IPS DF 6.9 (cell line): Measurements from ENCODE around the gene RBM43.

Experiments used
- DNase-seq: peaks from one replicate; pipeline ENCODE4 v3.0.0-alpha.2; 2013; ENCODE audit warnings: low read depth, low spot score
- H3K27ac ChIP-seq: one replicate; pipeline ENCODE4 v1.5.1; 2013; ENCODE audit warnings: low read length, control low read depth
- H3K27me3 ChIP-seq: 2 replicates; pipeline ENCODE4 v1.6.1; 2013; ENCODE audit warnings: mild to moderate bottlenecking, low read length; ENCODE audit not compliant: control insufficient read depth, insufficient read depth
- H3K36me3 ChIP-seq: 2 replicates; pipeline ENCODE4 v1.6.1; 2013; ENCODE audit warnings: low read length; ENCODE audit not compliant: control insufficient read depth, insufficient read depth
- H3K4me1 ChIP-seq: 2 replicates; pipeline ENCODE4 v1.6.1; 2013; ENCODE audit warnings: low read length; ENCODE audit not compliant: control insufficient read depth, insufficient read depth
- H3K4me3 ChIP-seq: 2 replicates; pipeline ENCODE4 v1.5.1; 2013; ENCODE audit warnings: mild to moderate bottlenecking, low read length
- H3K9me3 ChIP-seq: 2 replicates; pipeline ENCODE4 v1.6.1; 2013; ENCODE audit warnings: low read length, inconsistent platforms; ENCODE audit not compliant: control insufficient read depth, insufficient read depth
- WGBS: extraction: QIAGEN DNeasy Blood & Tissue Kit; methylation state at CpG from one replicate; pipeline ENCODE4 v1.1.7; 2013; ENCODE audit warnings: mixed read lengths, missing lambda C conversion rate; ENCODE audit not compliant: insufficient read length, insufficient coverage; 5-methylcytosine and 5-hydroxymethylcytosine counted together

The RBM43 gene

DNA sequence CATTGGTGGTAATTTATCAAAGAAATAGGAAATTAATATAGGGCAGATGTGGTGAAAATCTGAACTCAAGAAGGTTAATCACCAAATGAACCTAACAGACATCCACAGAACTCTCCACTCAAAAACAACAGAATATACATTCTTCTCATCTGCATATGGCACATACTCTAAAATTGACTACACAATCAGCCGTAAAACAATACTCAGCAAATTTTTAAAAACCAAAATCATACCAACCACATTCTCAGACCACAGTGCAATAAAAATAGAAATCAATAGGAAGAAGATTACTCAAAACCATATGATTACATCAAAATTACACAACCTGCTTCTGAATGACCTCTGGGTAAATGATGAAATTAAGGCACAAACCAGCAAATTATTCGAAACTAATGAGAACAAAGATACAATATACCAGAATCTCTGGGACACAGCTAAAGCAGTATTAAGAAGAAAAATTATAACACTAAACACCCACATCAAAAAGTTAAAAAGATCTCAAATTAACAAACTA lies 31.0 kb downstream of the RBM43 start:
- Histone ChIP-seq H3K36me3 (no peaks in the 10 kb centered on the region), H3K27ac (no peak overlapping the region), H3K4me1 (no peaks in the 10 kb centered on the region), H3K4me3 (no peak overlapping the region), H3K27me3 (no peaks in the 10 kb centered on the region), H3K9me3 (no peaks in the 10 kb centered on the region)
- WGBS: no CpG with 5 or more reads among the region's 2 CpGs
- DNase-seq: no peak

DNA sequence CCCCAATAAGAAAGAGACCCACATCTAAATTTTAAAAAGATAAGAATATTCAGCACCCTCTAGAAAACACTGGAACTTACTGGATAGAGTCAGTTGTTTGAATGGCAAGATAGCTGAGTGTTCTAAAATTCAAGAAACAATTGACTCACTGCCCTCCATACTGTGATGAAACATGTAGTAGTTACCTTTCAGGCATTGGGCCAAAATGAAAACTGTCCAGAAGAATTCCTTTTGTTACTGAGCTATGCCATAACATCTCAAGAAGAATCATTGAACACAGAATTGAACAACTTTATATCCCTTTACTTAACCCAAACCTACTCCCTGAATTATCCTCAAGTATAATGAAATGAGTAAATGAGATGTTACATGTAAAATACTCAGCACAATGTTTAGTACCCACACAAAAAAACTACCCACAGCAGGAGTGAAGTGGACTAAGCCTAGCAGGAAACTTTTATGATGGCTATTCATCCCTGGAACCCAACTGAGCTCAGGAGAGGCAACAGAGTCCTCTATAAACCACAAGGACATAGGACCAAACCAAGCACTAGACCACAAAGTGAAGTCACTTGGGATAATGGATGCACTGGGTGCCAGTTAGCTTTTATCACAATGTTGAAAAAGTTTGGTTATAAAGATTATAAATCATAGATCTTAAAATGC lies 32.7 kb downstream of the RBM43 start:
- Histone ChIP-seq H3K27me3 (no peaks in the 10 kb centered on the region), H3K4me1 (no peaks in the 10 kb centered on the region), H3K27ac (no peak overlapping the region), H3K4me3 (no peak overlapping the region), H3K36me3 (no peaks in the 10 kb centered on the region), H3K9me3 (no peaks in the 10 kb centered on the region)
- DNase-seq: no peak

DNA sequence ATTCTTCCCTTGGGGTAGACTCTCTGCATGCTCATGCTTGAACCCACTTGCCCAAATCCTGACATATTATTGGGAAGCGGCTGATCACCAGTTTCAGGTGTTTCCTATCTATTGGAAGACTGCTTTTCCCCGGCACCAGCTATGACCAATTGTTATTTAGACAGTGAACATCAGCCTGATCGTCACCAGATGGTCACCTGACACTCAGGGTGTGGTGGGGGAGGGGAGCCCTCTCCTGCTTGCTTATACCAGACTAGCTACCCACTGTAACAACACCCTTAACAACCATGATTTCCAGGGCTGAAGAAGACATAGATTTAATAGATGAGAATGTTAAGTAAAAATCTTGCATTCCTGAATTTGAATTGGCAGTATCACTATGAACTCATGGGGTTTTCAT lies 44.3 kb downstream of the RBM43 start:
- H3K4me1 ChIP-seq: 0 out of 2 replicates have a peak, but pooled peaks cover 1% of the 10 kb centered on the region
- no peaks in the 10 kb centered on the region for H3K36me3 ChIP-seq
- no CpG with 5 or more reads among the region's 3 CpGs for WGBS
- no peak for DNase-seq
- H3K27me3 ChIP-seq: no peaks in the 10 kb centered on the region
- no peaks in the 10 kb centered on the region for H3K9me3 ChIP-seq
- H3K4me3 ChIP-seq: no peak overlapping the region
- no peak overlapping the region for H3K27ac ChIP-seq

DNA sequence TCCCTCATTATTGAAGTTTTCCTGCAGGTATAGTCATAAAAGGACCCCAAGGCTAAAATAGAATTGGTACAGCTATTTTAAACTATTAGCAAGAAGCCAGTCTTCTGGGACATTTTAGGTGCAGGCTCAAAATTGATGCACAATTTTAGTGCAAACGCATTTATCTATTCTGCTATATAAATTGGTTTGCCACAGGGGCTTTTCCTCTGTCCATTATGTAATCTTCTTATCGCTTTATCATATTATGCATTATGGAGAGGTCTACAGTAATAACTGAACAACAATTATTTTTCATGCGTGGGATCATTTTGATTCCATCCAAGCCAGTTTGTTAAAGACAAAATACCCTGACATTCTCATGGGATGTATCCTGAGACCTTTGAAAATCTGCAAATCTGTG lies 54.6 kb downstream of the RBM43 start:
- Histone ChIP-seq H3K9me3 (no peaks in the 10 kb centered on the region), H3K4me1 (no peaks in the 10 kb centered on the region), H3K27me3 (no peaks in the 10 kb centered on the region), H3K36me3 (no peaks in the 10 kb centered on the region), H3K27ac (no peak overlapping the region), H3K4me3 (no peak overlapping the region)
- WGBS: no CpG with 5 or more reads among the region's 3 CpGs
- no peak for DNase-seq

DNA sequence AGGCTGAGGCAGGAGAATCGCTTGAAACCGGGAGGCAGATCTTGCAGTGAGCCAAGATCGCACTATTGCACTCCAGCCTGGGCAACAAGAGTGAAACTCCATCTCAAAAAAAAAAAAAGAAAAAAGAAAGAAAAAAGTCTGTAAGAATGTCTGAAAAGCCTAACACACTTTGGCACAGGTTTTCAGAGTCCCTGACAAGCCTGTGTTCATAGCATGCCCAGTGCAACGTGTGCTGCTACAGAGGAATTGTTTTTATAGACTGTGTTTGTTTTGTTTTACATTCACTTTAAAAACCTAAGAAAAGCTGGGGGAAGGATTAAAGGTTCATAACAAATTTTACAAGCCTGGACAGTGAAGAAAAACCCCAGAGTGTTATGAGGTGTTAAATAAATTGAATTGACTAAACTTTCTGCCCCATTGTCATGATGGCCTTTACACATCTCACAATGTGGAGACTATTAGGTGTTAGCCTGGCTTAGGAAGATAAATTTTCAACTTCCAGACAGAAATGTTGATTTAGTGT lies 55.2 kb downstream of the RBM43 start:
- no peak for DNase-seq
- Histone ChIP-seq H3K27me3 (no peaks in the 10 kb centered on the region), H3K4me3 (no peak overlapping the region), H3K36me3 (no peaks in the 10 kb centered on the region), H3K9me3 (no peaks in the 10 kb centered on the region), H3K4me1 (no peaks in the 10 kb centered on the region), H3K27ac (no peak overlapping the region)
- WGBS: no CpG with 5 or more reads among the region's 4 CpGs

DNA sequence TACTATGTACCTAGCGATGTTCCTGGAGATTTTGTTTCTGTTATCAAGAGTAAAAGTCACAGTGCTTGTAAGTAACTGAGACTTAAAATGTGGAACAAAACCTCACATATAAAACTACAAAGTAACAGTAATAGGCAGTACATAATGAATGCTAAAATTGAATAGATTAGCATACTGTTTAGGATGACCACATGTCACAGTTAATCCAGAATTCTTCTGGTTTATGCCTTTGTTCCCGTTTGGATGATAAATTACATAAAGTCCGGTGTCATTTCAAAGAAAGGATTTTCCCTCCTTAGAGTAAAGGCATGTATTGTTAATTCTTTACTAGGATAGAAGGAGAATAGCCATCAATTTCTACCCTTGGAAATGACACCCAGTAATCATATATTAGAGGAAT lies 56.1 kb downstream of the RBM43 start:
- Histone ChIP-seq H3K27ac (no peak overlapping the region), H3K9me3 (no peaks in the 10 kb centered on the region), H3K36me3 (no peaks in the 10 kb centered on the region), H3K4me3 (no peak overlapping the region), H3K4me1 (no peaks in the 10 kb centered on the region), H3K27me3 (no peaks in the 10 kb centered on the region)
- DNase-seq: no peak
- no CpG with 5 or more reads among the region's 3 CpGs for WGBS

DNA sequence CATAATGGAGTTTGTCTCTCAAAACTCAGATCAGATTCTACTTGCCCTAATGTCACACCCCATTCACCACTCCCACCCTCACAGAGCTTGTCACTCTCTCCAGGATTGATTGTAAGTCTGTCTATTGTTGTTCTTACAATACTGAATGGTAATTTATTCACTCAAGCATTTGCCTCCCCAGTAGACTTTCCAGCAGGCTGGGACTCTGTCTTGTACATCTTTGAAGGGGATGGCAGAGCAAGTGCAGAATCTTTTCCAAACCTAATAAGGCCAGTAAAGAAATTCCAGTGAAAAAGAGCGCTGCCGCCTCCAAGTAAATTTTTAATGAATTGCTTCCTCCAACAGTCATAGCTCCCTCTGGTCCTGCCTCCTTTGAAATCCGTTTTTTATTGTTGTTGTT lies 56.9 kb downstream of the RBM43 start:
- H3K4me1 ChIP-seq: no peaks in the 10 kb centered on the region
- H3K27me3 ChIP-seq: no peaks in the 10 kb centered on the region
- H3K4me3 ChIP-seq: no peak overlapping the region
- H3K27ac ChIP-seq: no peak overlapping the region
- DNase-seq: no peak
- WGBS: no CpG with 5 or more reads among the region's 3 CpGs
- H3K9me3 ChIP-seq: no peaks in the 10 kb centered on the region
- H3K36me3 ChIP-seq: no peaks in the 10 kb centered on the region

DNA sequence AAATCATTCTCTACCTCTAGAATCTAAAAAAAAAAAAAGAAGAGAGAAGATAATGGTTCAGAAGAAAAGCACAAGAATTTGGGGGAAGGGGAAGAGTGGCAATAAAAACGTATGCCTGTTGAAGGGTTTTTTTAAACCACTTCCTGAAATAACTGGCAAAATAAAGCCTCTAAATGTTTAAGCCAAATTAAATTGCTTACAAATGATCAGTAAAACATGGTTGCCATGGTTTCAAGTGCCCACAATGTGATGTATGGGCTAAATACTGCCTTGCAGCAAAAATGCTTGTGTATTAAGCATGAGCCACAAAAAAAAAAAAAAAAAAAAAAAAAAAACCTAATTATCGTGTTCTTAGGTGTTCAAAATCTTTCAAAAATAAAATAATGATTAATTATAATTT lies 60.8 kb downstream of the RBM43 start:
- no CpG with 5 or more reads among the region's 2 CpGs for WGBS
- no peak overlapping the region for H3K4me3 ChIP-seq
- H3K9me3 ChIP-seq: no peaks in the 10 kb centered on the region
- no peaks in the 10 kb centered on the region for H3K27me3 ChIP-seq
- no peaks in the 10 kb centered on the region for H3K36me3 ChIP-seq
- no peak for DNase-seq
- no peak overlapping the region for H3K27ac ChIP-seq
- H3K4me1 ChIP-seq: no peaks in the 10 kb centered on the region

DNA sequence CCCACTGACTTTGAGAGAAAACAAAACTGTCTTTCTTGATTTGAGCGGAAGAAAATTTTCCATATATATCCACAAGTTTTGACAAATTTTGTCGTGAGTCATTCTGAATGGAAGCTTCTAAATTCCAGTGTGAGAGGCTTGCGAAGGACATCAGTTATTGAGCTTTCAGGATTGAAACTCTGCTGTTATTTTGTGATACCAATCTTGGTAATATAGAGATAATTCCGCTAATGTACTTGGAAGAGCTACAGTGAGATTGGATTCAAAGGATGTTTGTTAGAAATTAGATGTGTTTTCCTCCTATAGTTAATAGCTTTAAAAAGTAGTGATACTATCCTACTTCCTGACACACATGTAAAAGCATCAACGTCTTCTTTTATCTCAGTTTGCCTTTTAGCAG lies 61.4 kb downstream of the RBM43 start:
- Histone ChIP-seq H3K4me1 (no peaks in the 10 kb centered on the region), H3K9me3 (no peaks in the 10 kb centered on the region), H3K27me3 (peaks cover 2% of the 10 kb centered on the region; the same call in 1 of the 2 replicates), H3K27ac (no peak overlapping the region), H3K36me3 (no peaks in the 10 kb centered on the region), H3K4me3 (no peak overlapping the region)
- no CpG with 5 or more reads among the region's 5 CpGs for WGBS
- no peak for DNase-seq

DNA sequence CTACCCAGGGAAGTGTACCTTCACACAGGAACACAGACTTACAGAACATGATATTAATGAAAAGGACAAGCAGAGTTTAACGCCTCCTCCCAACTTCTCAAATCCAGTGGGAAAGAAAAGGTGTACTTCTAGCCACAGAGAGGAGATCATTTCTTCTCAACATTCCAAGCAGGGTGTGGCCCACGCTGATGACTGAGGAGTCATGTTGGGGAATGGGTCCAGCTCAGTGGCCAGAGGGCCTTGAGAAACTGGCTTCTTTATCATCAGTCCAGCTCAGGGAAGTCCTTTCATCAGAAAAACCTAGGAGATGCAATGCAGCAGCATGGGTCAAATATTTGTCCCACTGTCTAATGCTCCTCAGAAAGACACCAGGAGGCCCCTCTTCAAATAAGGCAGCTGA lies 63.0 kb downstream of the RBM43 start:
- no peaks in the 10 kb centered on the region for H3K36me3 ChIP-seq
- no CpG with 5 or more reads among the region's 2 CpGs for WGBS
- DNase-seq: no peak
- no peaks in the 10 kb centered on the region for H3K4me1 ChIP-seq
- no peak overlapping the region for H3K27ac ChIP-seq
- no peaks in the 10 kb centered on the region for H3K9me3 ChIP-seq
- H3K4me3 ChIP-seq: no peak overlapping the region
- H3K27me3 ChIP-seq: peaks cover 2% of the 10 kb centered on the region; the same call in 1 of the 2 replicates
